ENCODE results near the gene GPHB5. TPM values are rescaled to one million over a fixed set of nuclear protein-coding genes. Genes with fewer than 3 reads are reported as not detected.

GPHB5 gene
- total RNA-seq: not detected
- total RNA-seq (2013): not detected

GRCh38 chr14:63318835-63319234, at the start of gene GPHB5:
Gene GPHB5 (minus strand): TSS chr14:63318935. CDS start chr14:63317849, 1,086 bp downstream.
- ATAC-seq (no peak), DNase-seq (no peak)
- intact Hi-C loops (cut with micrococcal nuclease): no loop called here
- Histone ChIP-seq H3K36me3 (ENCODE audit: control insufficient read depth, insufficient read depth, low read length) (no peaks in the 10 kb centered on the region), H3K27me3 (ENCODE audit: control insufficient read depth, insufficient read depth, low read length) (no peaks in the 10 kb centered on the region), H3K27ac (ENCODE audit: low read length) (no peak within 1 kb of the TSS), H3K4me3 (ENCODE audit: low read length) (no peak within 1 kb of the TSS), H3K4me1 (ENCODE audit: control insufficient read depth, insufficient read depth, low read length) (no peaks in the 10 kb centered on the region), H3K9me3 (ENCODE audit: control insufficient read depth, insufficient read depth, low read length) (no peaks in the 10 kb centered on the region)
- H3K9me3 Mint-ChIP-seq: no peaks in the 10 kb centered on the region
- H3K4me3 Mint-ChIP-seq: no peak within 1 kb of the TSS
- H3K27ac Mint-ChIP-seq: no peak within 1 kb of the TSS
- no peaks in the 10 kb centered on the region for H3K36me3 Mint-ChIP-seq
- H3K4me1 Mint-ChIP-seq: no peaks in the 10 kb centered on the region
- H3K27me3 Mint-ChIP-seq (ENCODE audit: low read depth in 2 of 2): peaks cover 8 to 50% of the 10 kb centered on the region in 2 donors
- TF ChIP-seq CTCF (IDR thresholded peaks at IDR 0.05): no peak

GRCh38 chr14:63367742-63368364, 49.1 kb upstream of the GPHB5 start:
- no peaks in the 10 kb centered on the region for H3K4me1 ChIP-seq (ENCODE audit: control insufficient read depth, insufficient read depth, low read length)
- intact Hi-C loops (cut with micrococcal nuclease): no loop called here
- ATAC-seq (no peak), DNase-seq (no peak)
- H3K9me3 ChIP-seq (ENCODE audit: control insufficient read depth, insufficient read depth, low read length): no peaks in the 10 kb centered on the region
- H3K27ac ChIP-seq (ENCODE audit: low read length): no peak overlapping the region
- H3K36me3 Mint-ChIP-seq: peaks cover 24% of the 10 kb centered on the region
- H3K36me3 ChIP-seq (ENCODE audit: control insufficient read depth, insufficient read depth, low read length): peaks cover under 1% of the 10 kb centered on the region
- no peak for TF ChIP-seq CTCF (IDR thresholded peaks at IDR 0.05)
- H3K4me1 Mint-ChIP-seq: peaks cover 4 to 9% of the 10 kb centered on the region in 2 donors
- H3K9me3 Mint-ChIP-seq: peaks cover 0 to 8% of the 10 kb centered on the region in 2 donors
- no peaks in the 10 kb centered on the region for H3K27me3 ChIP-seq (ENCODE audit: control insufficient read depth, insufficient read depth, low read length)
- H3K27ac Mint-ChIP-seq: no peak overlapping the region
- no peaks in the 10 kb centered on the region for H3K27me3 Mint-ChIP-seq (ENCODE audit: low read depth in 2 of 2)
- no peak overlapping the region for H3K4me3 Mint-ChIP-seq
- no peak overlapping the region for H3K4me3 ChIP-seq (ENCODE audit: low read length)

- Mint-ChIP-seq H3K4me3 (no peak overlapping the region), H3K27me3 (ENCODE audit: low read depth in 2 of 2) (no peaks in the 10 kb centered on the region), H3K36me3 (peaks cover 14% of the 10 kb centered on the region), H3K4me1 (peaks cover 0 to 13% of the 10 kb centered on the region in 2 donors), H3K27ac (no peak overlapping the region), H3K9me3 (peaks cover 0 to 4% of the 10 kb centered on the region in 2 donors)
- H3K27me3 ChIP-seq (ENCODE audit: control insufficient read depth, insufficient read depth, low read length): no peaks in the 10 kb centered on the region
- no peaks in the 10 kb centered on the region for H3K36me3 ChIP-seq (ENCODE audit: control insufficient read depth, insufficient read depth, low read length)
- intact Hi-C loops (cut with micrococcal nuclease): no loop called here
- ATAC-seq (no peak), DNase-seq (no peak)
- TF ChIP-seq CTCF (IDR thresholded peaks at IDR 0.05): no peak
- 72% methylated on average over 8 of the region's 8 CpGs for WGBS (ENCODE audit: insufficient coverage)
- H3K4me3 ChIP-seq (ENCODE audit: low read length): no peak overlapping the region
- no peaks in the 10 kb centered on the region for H3K9me3 ChIP-seq (ENCODE audit: control insufficient read depth, insufficient read depth, low read length)
- H3K27ac ChIP-seq (ENCODE audit: low read length): no peak overlapping the region
- no peaks in the 10 kb centered on the region for H3K4me1 ChIP-seq (ENCODE audit: control insufficient read depth, insufficient read depth, low read length)
Measured at GRCh38 chr14:63362389-63362819, 43.7 kb upstream of the GPHB5 start.

GRCh38 chr14:63361790-63362189, 43.1 kb upstream of the GPHB5 start:
- DNase-seq: no peak
- 62% methylated on average over 4 of the region's 4 CpGs for WGBS (ENCODE audit: insufficient coverage)
- no peak overlapping the region for H3K4me3 Mint-ChIP-seq

More at GRCh38 chr14:63361790-63362189, 43.1 kb upstream of the GPHB5 start:
- no peak overlapping the region for H3K4me3 ChIP-seq (ENCODE audit: low read length)
- no peak for TF ChIP-seq CTCF (IDR thresholded peaks at IDR 0.05)
- ATAC-seq: no peak
- Mint-ChIP-seq H3K27me3 (ENCODE audit: low read depth in 2 of 2) (no peaks in the 10 kb centered on the region), H3K27ac (no peak overlapping the region), H3K36me3 (peaks cover 10% of the 10 kb centered on the region), H3K9me3 (peaks cover 0 to 4% of the 10 kb centered on the region in 2 donors), H3K4me1 (peaks cover 0 to 13% of the 10 kb centered on the region in 2 donors)
- intact Hi-C loops (cut with micrococcal nuclease): no loop called here
- H3K27me3 ChIP-seq (ENCODE audit: control insufficient read depth, insufficient read depth, low read length): no peaks in the 10 kb centered on the region
- no peak overlapping the region for H3K27ac ChIP-seq (ENCODE audit: low read length)
- no peaks in the 10 kb centered on the region for H3K4me1 ChIP-seq (ENCODE audit: control insufficient read depth, insufficient read depth, low read length)
- H3K9me3 ChIP-seq (ENCODE audit: control insufficient read depth, insufficient read depth, low read length): no peaks in the 10 kb centered on the region
- H3K36me3 ChIP-seq (ENCODE audit: control insufficient read depth, insufficient read depth, low read length): no peaks in the 10 kb centered on the region
